Neural cell (in vitro differentiated cells): ENCODE data around the gene STRN3. TPM values are rescaled to one million over a fixed set of nuclear protein-coding genes. Genes with fewer than 3 reads are reported as not detected.
"Not testable (repeated sequence)": the region's sequence is repeated elsewhere in the genome, so short reads cannot be mapped to it uniquely, and the experiment has no call there.

Experiments used
- H2AFZ ChIP-seq: fragments of 200-600, 300-800 bp; sonication (generic), shearing (Covaris generic); 2 replicates; pipeline ENCODE4 v1.6.0; 2014; ENCODE audit warnings: low read depth, mild to moderate bottlenecking, antibody characterized with exemption, low read length, moderate library complexity
- H3F3A ChIP-seq: fragments of 200-600 bp; shearing (Covaris generic); 2 replicates; pipeline ENCODE4 v1.6.1; 2016; ENCODE audit warnings: mild to moderate bottlenecking, moderate library complexity, mixed read lengths, antibody characterized with exemption, low read length; ENCODE audit not compliant: insufficient read depth, poor library complexity, severe bottlenecking
- H3K27ac ChIP-seq: fragments of 200-600, 300-800 bp; sonication (generic), shearing (Covaris generic); 2 replicates; pipeline ENCODE4 v1.5.1; 2014; ENCODE audit warnings: mild to moderate bottlenecking, low read length, moderate library complexity
- H3K27me3 ChIP-seq: fragments of 300-800, 200-600 bp; sonication (generic), shearing (Covaris generic); 2 replicates; pipeline ENCODE4 v1.6.0; 2014; ENCODE audit warnings: mild to moderate bottlenecking, low read depth, low read length, moderate library complexity; ENCODE audit not compliant: insufficient read depth
- H3K36me3 ChIP-seq: fragments of 300-800, 200-600 bp; sonication (generic), shearing (Covaris generic); 2 replicates; pipeline ENCODE4 v1.5.1; 2014; ENCODE audit warnings: mild to moderate bottlenecking, antibody characterized with exemption, low read length, moderate library complexity; ENCODE audit not compliant: insufficient read depth
- H3K4me2 ChIP-seq: fragments of 300-800, 200-600 bp; sonication (generic), shearing (Covaris generic); 2 replicates; pipeline ENCODE4 v1.6.0; 2014; ENCODE audit warnings: mild to moderate bottlenecking, low read length
- H3K4me3 ChIP-seq: fragments of 300-800, 200-600 bp; sonication (generic), shearing (Covaris generic); 2 replicates; pipeline ENCODE4 v1.5.1; 2014; ENCODE audit warnings: mild to moderate bottlenecking, low read length, moderate library complexity
- H3K79me2 ChIP-seq: fragments of 200-600 bp; shearing (Covaris generic); replicated peaks from 2 replicates; pipeline ENCODE4 v1.6.0; 2014; ENCODE audit warnings: mild to moderate bottlenecking, low read length, moderate library complexity; ENCODE audit not compliant: insufficient read depth
- H3K9ac ChIP-seq: fragments of 300-800, 200-600 bp; sonication (generic), shearing (Covaris generic); 2 replicates; pipeline ENCODE4 v1.6.1; 2016; ENCODE audit warnings: mild to moderate bottlenecking, low read length, mixed read lengths
- H3K9me2 ChIP-seq: fragments of 200-600 bp; shearing (Covaris generic); 2 replicates; pipeline ENCODE4 v1.6.1; 2016; ENCODE audit warnings: mild to moderate bottlenecking, low read length, mixed read lengths; ENCODE audit not compliant: insufficient read depth
- H3K9me3 ChIP-seq: fragments of 200-600, 300-800 bp; sonication (generic), shearing (Covaris generic); 2 replicates; pipeline ENCODE4 v1.6.1; 2016; ENCODE audit warnings: mild to moderate bottlenecking, mixed run types, low read length, moderate library complexity, mixed read lengths
- H4K20me1 ChIP-seq: fragments of 200-600 bp; shearing (Covaris generic); 2 replicates; pipeline ENCODE4 v1.6.1; 2016; ENCODE audit warnings: mild to moderate bottlenecking, mixed run types; ENCODE audit not compliant: insufficient read depth
- CTCF ChIP-seq: fragments of 450-650 bp; IDR thresholded peaks from 2 replicates; pipeline ENCODE4 v1.5.1; 2014; ENCODE audit warnings: antibody characterized with exemption, mild to moderate bottlenecking, moderate library complexity; ENCODE audit not compliant: poor library complexity, severe bottlenecking
- EP300 ChIP-seq: fragments of 450-650 bp; conservative IDR thresholded peaks from 2 replicates; pipeline ENCODE4 v1.6.1; 2014; ENCODE audit warnings: antibody characterized with exemption, mild to moderate bottlenecking, moderate library complexity; ENCODE audit not compliant: poor library complexity, severe bottlenecking
- EZH2 ChIP-seq: fragments of 200-600, 300-800 bp; shearing (Covaris generic), sonication (generic); IDR thresholded peaks from 2 replicates; pipeline ENCODE4 v1.6.1; 2014; ENCODE audit warnings: antibody characterized with exemption, low read length, borderline replicate concordance, mild to moderate bottlenecking; ENCODE audit not compliant: insufficient read depth, poor library complexity, severe bottlenecking
- MXI1 ChIP-seq: fragments of 450-650 bp; conservative IDR thresholded peaks from 2 replicates; pipeline ENCODE4 v1.6.1; 2014; ENCODE audit warnings: antibody characterized with exemption, mild to moderate bottlenecking; ENCODE audit not compliant: poor library complexity, severe bottlenecking
- POLR2AphosphoS5 ChIP-seq: IDR thresholded peaks from 2 replicates; pipeline ENCODE4 v1.6.1; 2012
- RAD21 ChIP-seq: fragments of 450-650 bp; conservative IDR thresholded peaks from 2 replicates; pipeline ENCODE4 v1.6.1; 2014; ENCODE audit warnings: antibody characterized with exemption, mild to moderate bottlenecking, moderate library complexity
- REST ChIP-seq: IDR thresholded peaks from 2 replicates; pipeline ENCODE4 v1.6.1; 2012; ENCODE audit warnings: borderline replicate concordance
- SMC3 ChIP-seq: fragments of 450-650 bp; conservative IDR thresholded peaks from 2 replicates; pipeline ENCODE4 v1.6.1; 2014; ENCODE audit warnings: antibody characterized with exemption, mild to moderate bottlenecking, moderate library complexity; ENCODE audit not compliant: poor library complexity
- TAF1 ChIP-seq: IDR thresholded peaks from 2 replicates; pipeline ENCODE4 v1.6.1; 2012; ENCODE audit warnings: low read depth
- polyA plus RNA-seq: library from polyadenylated mRNA; depleted of rRNA; stranded (reverse); fragments of >200 nt; gene quantifications from 2 replicates; pipeline ENCODE4 v1.2.3, GENCODE V29; 2014

STRN3 gene
- polyA plus RNA-seq, 1 donor from 2014 or later: 60.1 TPM

GRCh38 chr14:31006703-31007102 lies 19.5 kb downstream of the STRN3 start:
- Histone ChIP-seq H3K9me2 (no peaks in the 10 kb centered on the region), H3K27ac (no peak overlapping the region), H3K4me3 (no peak overlapping the region), H3K9ac (no peak overlapping the region), H3K79me2 (peaks cover 45% of the 10 kb centered on the region), H2AFZ (no peak overlapping the region), H3F3A (no peaks in the 10 kb centered on the region), H3K36me3 (no peaks in the 10 kb centered on the region), H3K27me3 (no peaks in the 10 kb centered on the region), H3K4me2 (no peak overlapping the region), H4K20me1 (no peaks in the 10 kb centered on the region), H3K9me3 (no peaks in the 10 kb centered on the region)
- TF ChIP-seq POLR2AphosphoS5 (no peak), RAD21 (no peak), EP300 (no peak), REST (no peak), MXI1 (no peak), EZH2 (no peak), TAF1 (no peak), SMC3 (no peak), CTCF (no peak)

- peaks cover 56% of the 10 kb centered on the region for H3K79me2 ChIP-seq
- not testable (repeated sequence) for H3K4me2 ChIP-seq, H3K9me3 ChIP-seq, H3F3A ChIP-seq, H3K27ac ChIP-seq, H3K27me3 ChIP-seq, H3K4me3 ChIP-seq, H3K9ac ChIP-seq, H2AFZ ChIP-seq, H3K36me3 ChIP-seq, H3K9me2 ChIP-seq, H4K20me1 ChIP-seq
These were observed 22.2 kb downstream of the STRN3 start for GRCh38 chr14:31004007-31004406.

GRCh38 chr14:31003284-31003683 lies 22.9 kb downstream of the STRN3 start:
- Histone ChIP-seq H3K79me2 (peaks cover 57% of the 10 kb centered on the region), H3K9me3 (peaks cover 5% of the 10 kb centered on the region), H3K9ac (no peak overlapping the region), H3K9me2 (no peaks in the 10 kb centered on the region), H3F3A (no peaks in the 10 kb centered on the region), H4K20me1 (no peaks in the 10 kb centered on the region), H3K27me3 (no peaks in the 10 kb centered on the region), H3K27ac (no peak overlapping the region), H2AFZ (no peak overlapping the region), H3K4me2 (no peak overlapping the region), H3K4me3 (no peak overlapping the region), H3K36me3 (no peaks in the 10 kb centered on the region)
- TF ChIP-seq EP300 (no peak), CTCF (no peak), SMC3 (no peak), TAF1 (no peak), RAD21 (no peak), MXI1 (no peak), POLR2AphosphoS5 (no peak), EZH2 (no peak), REST (no peak)
